DMS 273 (cell line): Measurements from ENCODE around the gene CHODL.

Experiments used
- DNase-seq: peaks from one replicate; lab custom pipeline; 2025; ENCODE audit not compliant: unreplicated experiment; lab: John Stamatoyannopoulos, UW

The CHODL gene

GRCh38 chr21:18285379-18285778 lies 40.7 kb downstream of the CHODL start:
- DNase-seq = no peak

DNA sequence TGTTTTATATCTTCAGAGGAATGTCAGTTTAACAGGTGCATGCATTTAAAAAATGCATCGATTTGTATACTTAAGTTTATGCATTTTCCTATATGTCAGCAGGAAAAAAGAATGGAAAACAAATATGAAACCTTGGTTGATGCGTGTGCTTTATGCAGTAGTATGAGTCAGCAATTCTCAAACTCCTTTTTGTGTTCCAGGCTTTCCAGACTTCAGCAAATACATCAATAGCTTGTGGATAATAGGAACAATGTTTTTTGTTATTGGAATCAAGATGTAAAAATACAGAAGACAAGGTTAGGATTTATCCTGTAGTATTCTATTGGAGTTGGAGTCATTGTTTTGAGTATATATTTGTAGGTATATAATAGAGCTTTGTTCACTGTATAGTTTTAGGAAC lies 45.2 kb downstream of the CHODL start:
- no peak for DNase-seq

DNA sequence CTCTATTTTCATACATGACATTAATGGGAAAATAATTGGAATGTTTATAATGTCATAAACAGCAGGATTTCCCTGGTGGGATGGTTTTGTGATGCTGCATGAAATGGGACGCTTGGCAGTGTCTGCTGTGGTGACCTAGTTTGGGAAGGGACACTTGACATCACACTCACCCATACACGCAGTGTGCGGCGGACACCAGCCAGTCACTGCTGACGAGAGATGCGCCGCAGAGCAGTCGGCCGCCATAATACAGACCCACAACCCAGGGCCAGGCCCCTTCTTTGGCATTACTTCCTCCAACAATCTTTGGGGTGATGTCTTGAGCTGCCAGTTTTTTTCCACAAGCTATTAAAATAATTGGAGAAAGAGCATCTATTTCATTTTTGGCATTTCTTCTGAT lies 49.5 kb downstream of the CHODL start:
- no peak for DNase-seq

DNA sequence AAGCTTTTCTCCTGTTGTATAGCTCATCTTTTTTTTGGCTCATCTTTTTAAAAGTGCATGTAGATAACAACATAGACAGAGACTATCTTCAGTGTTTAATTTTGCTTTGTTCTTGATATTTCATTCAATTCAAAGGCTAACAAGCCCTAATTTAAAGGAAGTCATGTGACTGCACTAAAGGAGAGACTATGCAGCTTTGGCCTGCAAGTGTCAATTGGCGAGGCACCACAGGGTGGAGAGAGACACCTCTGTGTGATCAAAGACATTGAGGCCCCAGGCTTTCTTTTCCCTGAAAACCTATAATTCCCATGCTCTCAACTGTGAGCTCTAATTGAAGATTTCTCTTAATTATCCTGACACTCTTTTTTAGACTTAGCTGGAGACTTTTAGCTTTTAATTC lies 53.6 kb downstream of the CHODL start:
- no peak for DNase-seq
